ENCODE results near the gene SLC22A23. TPM values are rescaled to one million over a fixed set of nuclear protein-coding genes. Genes with fewer than 3 reads are reported as not detected.

Gene SLC22A23
- total and polyA plus RNA-seq, 2 donors (not counting 1 experiment from before 2014, with no cell fraction given), result 0.18 to 1.4 TPM

GRCh38 chr6:3291346-3291745, 165.5 kb downstream of the SLC22A23 start:
- peaks cover 0 to 3% (median 0%) of the 10 kb centered on the region in 4 experiments for H3K27me3 ChIP-seq (replicated peaks in 1 of 4; ENCODE audit: control extremely low read depth in 1 of 4, control insufficient read depth in 3 of 4, insufficient read depth in 4 of 4, low read length in 3 of 4)
- intact Hi-C loops (cut with micrococcal nuclease), result no loop called here
- TF ChIP-seq, protein P1, sequence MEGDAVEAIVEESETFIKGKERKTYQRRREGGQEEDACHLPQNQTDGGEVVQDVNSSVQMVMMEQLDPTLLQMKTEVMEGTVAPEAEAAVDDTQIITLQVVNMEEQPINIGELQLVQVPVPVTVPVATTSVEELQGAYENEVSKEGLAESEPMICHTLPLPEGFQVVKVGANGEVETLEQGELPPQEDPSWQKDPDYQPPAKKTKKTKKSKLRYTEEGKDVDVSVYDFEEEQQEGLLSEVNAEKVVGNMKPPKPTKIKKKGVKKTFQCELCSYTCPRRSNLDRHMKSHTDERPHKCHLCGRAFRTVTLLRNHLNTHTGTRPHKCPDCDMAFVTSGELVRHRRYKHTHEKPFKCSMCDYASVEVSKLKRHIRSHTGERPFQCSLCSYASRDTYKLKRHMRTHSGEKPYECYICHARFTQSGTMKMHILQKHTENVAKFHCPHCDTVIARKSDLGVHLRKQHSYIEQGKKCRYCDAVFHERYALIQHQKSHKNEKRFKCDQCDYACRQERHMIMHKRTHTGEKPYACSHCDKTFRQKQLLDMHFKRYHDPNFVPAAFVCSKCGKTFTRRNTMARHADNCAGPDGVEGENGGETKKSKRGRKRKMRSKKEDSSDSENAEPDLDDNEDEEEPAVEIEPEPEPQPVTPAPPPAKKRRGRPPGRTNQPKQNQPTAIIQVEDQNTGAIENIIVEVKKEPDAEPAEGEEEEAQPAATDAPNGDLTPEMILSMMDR (IDR thresholded peaks at IDR 0.05), result no peak
- no peak for TF ChIP-seq EZH2 (IDR thresholded peaks at IDR 0.05; ENCODE audit: borderline replicate concordance, insufficient read depth, low read depth, low read length, poor library complexity, severe bottlenecking)
- 89% methylated on average over 1 of the region's 4 CpGs for WGBS (ENCODE audit: insufficient coverage)
- H3K79me2 ChIP-seq (ENCODE audit: control insufficient read depth, insufficient read depth, low read length), result no peaks in the 10 kb centered on the region
- Mint-ChIP-seq H3K4me1 (no peaks in the 10 kb centered on the region), H3K27ac (no peak overlapping the region), H3K4me3 (no peak overlapping the region), H3K9me3 (ENCODE audit: insufficient read depth) (no peaks in the 10 kb centered on the region), H3K27me3 (peaks cover 9% of the 10 kb centered on the region)
- no peaks in the 10 kb centered on the region for H3K9me3 ChIP-seq (ENCODE audit: control extremely low read depth in 1 of 3, control insufficient read depth in 2 of 3, insufficient read depth in 1 of 3, low read length in 2 of 3)
- no peak overlapping the region for H3K27ac ChIP-seq (ENCODE audit: low read length in 2 of 2)
- ChIA-PET POLR2A (no interaction called here), CTCF (interaction anchor here (1.3 to 3.6 kb wide), 2 partner anchors 10 to 440 kb away, joined by 3 to 18 read pairs; no protein-coding TSS in a partner anchor)
- no peak overlapping the region for H3K4me2 ChIP-seq (replicated peaks; ENCODE audit: low read depth, low read length, poor library complexity, severe bottlenecking)
- no peaks in the 10 kb centered on the region for H3K36me3 ChIP-seq (replicated peaks in 1 of 2; ENCODE audit: control extremely low read depth in 1 of 2, control insufficient read depth in 1 of 2, extremely low read depth in 1 of 2, insufficient read depth in 2 of 2, low read length in 1 of 2)
- H4K20me1 ChIP-seq (ENCODE audit: control insufficient read depth, insufficient read depth, low read length, poor library complexity, severe bottlenecking), result no peaks in the 10 kb centered on the region
- DNase-seq (no peak), ATAC-seq (ENCODE audit: low read depth) (no peak)
- H3K4me3 ChIP-seq (ENCODE audit: control extremely low read depth in 1 of 5, extremely low read depth in 1 of 5, insufficient read depth in 1 of 5, low read depth in 2 of 5, low read length in 4 of 5), result no peak overlapping the region
- H3K9ac ChIP-seq (ENCODE audit: low read length), result no peak overlapping the region
- no peak overlapping the region for H2AFZ ChIP-seq (ENCODE audit: insufficient read depth, low read depth, low read length, poor library complexity, severe bottlenecking)
- no peaks in the 10 kb centered on the region for H3K4me1 ChIP-seq (ENCODE audit: control insufficient read depth in 2 of 2, insufficient read depth in 2 of 2, low read length in 2 of 2)

GRCh38 chr6:3290931-3291211, 166.0 kb downstream of the SLC22A23 start:
- Histone ChIP-seq H3K9me3 (ENCODE audit: control extremely low read depth in 1 of 3, control insufficient read depth in 2 of 3, insufficient read depth in 1 of 3, low read length in 2 of 3) (no peaks in the 10 kb centered on the region), H3K27me3 (replicated peaks in 1 of 4; ENCODE audit: control extremely low read depth in 1 of 4, control insufficient read depth in 3 of 4, insufficient read depth in 4 of 4, low read length in 3 of 4) (peaks cover 0 to 2% (median 0%) of the 10 kb centered on the region in 4 experiments), H4K20me1 (ENCODE audit: control insufficient read depth, insufficient read depth, low read length, poor library complexity, severe bottlenecking) (no peaks in the 10 kb centered on the region), H3K4me2 (replicated peaks; ENCODE audit: low read depth, low read length, poor library complexity, severe bottlenecking) (no peak overlapping the region), H3K79me2 (ENCODE audit: control insufficient read depth, insufficient read depth, low read length) (no peaks in the 10 kb centered on the region), H2AFZ (ENCODE audit: insufficient read depth, low read depth, low read length, poor library complexity, severe bottlenecking) (no peak overlapping the region), H3K9ac (ENCODE audit: low read length) (no peak overlapping the region), H3K4me1 (ENCODE audit: control insufficient read depth in 2 of 2, insufficient read depth in 2 of 2, low read length in 2 of 2) (no peaks in the 10 kb centered on the region), H3K36me3 (replicated peaks in 1 of 2; ENCODE audit: control extremely low read depth in 1 of 2, control insufficient read depth in 1 of 2, extremely low read depth in 1 of 2, insufficient read depth in 2 of 2, low read length in 1 of 2) (no peaks in the 10 kb centered on the region), H3K4me3 (ENCODE audit: control extremely low read depth in 1 of 5, extremely low read depth in 1 of 5, insufficient read depth in 1 of 5, low read depth in 2 of 5, low read length in 4 of 5) (no peak overlapping the region), H3K27ac (ENCODE audit: low read length in 2 of 2) (no peak overlapping the region)
- ATAC-seq (ENCODE audit: low read depth), result no peak
- H3K4me3 Mint-ChIP-seq, result no peak overlapping the region
- ChIA-PET POLR2A (no interaction called here), CTCF (interaction anchor here (1.3 to 3.6 kb wide), 2 partner anchors 9 to 441 kb away, joined by 3 to 18 read pairs; no protein-coding TSS in a partner anchor)
- no peak for DNase-seq
- no peak overlapping the region for H3K27ac Mint-ChIP-seq
- intact Hi-C loops (cut with micrococcal nuclease), result no loop called here
- peaks cover 9% of the 10 kb centered on the region for H3K27me3 Mint-ChIP-seq
- H3K9me3 Mint-ChIP-seq (ENCODE audit: insufficient read depth), result no peaks in the 10 kb centered on the region
- WGBS (ENCODE audit: insufficient coverage), result 96% methylated on average over 11 of the region's 11 CpGs
- no peaks in the 10 kb centered on the region for H3K4me1 Mint-ChIP-seq
- no peak for TF ChIP-seq EZH2 (IDR thresholded peaks at IDR 0.05; ENCODE audit: borderline replicate concordance, insufficient read depth, low read depth, low read length, poor library complexity, severe bottlenecking)
- TF ChIP-seq, protein P1 (IDR thresholded peaks at IDR 0.05), result no peak
